ENCODE results near the gene TXNRD2.

Gene TXNRD2

DNA sequence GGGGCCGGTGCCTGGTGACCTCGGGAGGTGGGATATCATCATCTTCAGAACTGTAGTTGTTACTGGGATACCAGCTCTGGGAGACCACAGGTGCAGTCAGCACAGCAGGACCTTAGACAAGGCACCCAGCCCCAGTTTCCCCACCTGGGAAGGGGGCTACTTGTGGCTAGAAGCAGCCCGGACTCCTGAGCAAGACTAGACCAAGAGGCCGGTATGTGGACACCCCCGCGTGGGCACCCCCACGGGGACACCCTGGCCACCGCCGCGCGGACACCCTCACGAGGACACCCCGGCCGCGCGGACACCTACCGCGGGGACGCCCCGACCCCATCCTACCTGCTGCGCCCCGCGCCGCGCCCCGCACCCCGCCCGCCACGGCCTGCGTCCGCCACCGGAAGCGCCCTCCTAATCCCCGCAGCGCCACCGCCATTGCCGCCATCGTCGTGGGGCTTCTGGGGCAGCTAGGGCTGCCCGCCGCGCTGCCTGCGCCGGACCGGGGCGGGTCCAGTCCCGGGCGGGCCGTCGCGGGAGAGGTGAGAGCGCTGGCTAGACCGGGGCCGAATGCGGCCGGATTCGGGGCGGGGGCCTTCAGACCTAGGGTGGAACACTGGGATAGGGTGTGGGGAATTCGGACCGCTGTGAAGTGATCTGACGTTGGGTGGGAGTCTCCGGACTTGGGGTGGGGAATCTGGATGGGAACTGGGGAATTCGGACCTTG is at the start of gene TXNRD2, which contains the start of gene COMT:
TSS of gene TXNRD2 (minus strand) at position 454 of the 718 bp plus-strand sequence. CDS start at position 439, 15 bp downstream.
TSS of gene COMT (plus strand) at position 408 of the 718 bp plus-strand sequence. CDS start 20,755 bp downstream, outside the sequence.
- H3K36me3 ChIP-seq (ENCODE audit: control insufficient read depth, insufficient read depth, low read length), result no peaks in the 10 kb centered on the region
- H3K9me3 ChIP-seq (ENCODE audit: control insufficient read depth, low read length), result no peaks in the 10 kb centered on the region
- H3K27me3 ChIP-seq (ENCODE audit: control insufficient read depth, insufficient read depth, low read length), result no peaks in the 10 kb centered on the region
- H3K4me3 ChIP-seq (ENCODE audit: low read length), result peak within 1 kb of the TSS; percentile 53
- H3K4me1 ChIP-seq (ENCODE audit: control insufficient read depth, insufficient read depth, low read length), result peaks cover 40% of the 10 kb centered on the region
- H3K9ac ChIP-seq (ENCODE audit: low read length), result peak within 1 kb of the TSS; percentile 89

DNA sequence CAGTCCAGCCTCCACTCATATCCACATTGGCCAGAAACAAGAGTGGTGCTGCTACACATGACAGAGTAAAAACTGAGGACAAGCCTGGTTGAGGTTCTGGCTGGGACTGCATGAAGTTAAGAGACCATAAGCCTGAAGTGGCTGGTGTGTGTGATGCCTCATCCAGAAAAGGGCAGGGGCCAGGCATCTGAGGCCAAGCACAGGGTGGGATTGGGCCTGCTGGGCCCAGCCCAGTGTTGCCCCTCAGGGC is 49.7 kb upstream of the TXNRD2 start:
- Histone ChIP-seq H3K36me3 (ENCODE audit: control insufficient read depth, insufficient read depth, low read length) (no peaks in the 10 kb centered on the region), H3K9ac (ENCODE audit: low read length) (no peak overlapping the region), H3K9me3 (ENCODE audit: control insufficient read depth, low read length) (no peaks in the 10 kb centered on the region), H3K4me3 (ENCODE audit: low read length) (no peak overlapping the region), H3K27me3 (ENCODE audit: control insufficient read depth, insufficient read depth, low read length) (peaks cover under 1% of the 10 kb centered on the region), H3K4me1 (ENCODE audit: control insufficient read depth, insufficient read depth, low read length) (peaks cover 6% of the 10 kb centered on the region)

DNA sequence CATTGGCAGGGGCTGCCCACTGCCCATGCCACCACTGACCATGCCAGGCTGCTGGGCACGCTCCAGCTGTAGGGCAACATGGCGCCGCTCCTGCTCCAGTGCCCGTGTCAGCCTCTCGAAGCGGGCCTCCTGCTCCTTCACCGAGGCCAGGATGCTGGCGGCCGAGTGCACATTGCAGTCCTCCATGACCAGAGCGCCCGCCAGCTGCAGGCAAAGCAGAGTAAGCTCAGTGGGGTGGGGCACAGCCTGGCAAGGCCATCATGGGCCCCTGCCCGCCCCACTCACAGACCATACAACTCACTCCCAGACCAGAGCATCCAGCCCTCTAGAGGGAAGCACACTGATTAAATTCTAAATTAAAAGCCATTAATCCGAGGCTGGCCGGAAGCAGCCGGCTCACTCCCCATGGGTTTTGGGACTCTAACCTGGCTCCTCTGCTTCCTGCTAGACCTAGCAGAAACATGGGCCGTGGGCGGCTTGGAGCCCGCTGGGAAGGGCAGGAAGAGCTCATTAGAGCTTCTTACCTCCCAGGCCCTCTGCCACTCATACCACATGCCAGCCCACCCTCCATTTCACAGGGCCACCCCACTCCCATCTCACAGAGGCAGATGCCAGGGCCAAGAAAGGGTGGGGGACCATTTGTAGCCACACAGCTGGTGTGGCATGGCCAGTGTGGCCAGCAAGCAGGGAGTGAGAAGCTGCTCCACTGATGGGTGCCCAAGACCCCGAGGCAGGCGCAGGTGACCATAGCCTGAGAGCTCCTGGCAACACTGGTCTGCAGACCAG is 49.2 kb upstream of the TXNRD2 start:
- H3K4me1 ChIP-seq (ENCODE audit: control insufficient read depth, insufficient read depth, low read length), result peaks cover 11% of the 10 kb centered on the region
- no peak overlapping the region for H3K9ac ChIP-seq (ENCODE audit: low read length)
- no peaks in the 10 kb centered on the region for H3K9me3 ChIP-seq (ENCODE audit: control insufficient read depth, low read length)
- H3K27me3 ChIP-seq (ENCODE audit: control insufficient read depth, insufficient read depth, low read length), result peaks cover 6% of the 10 kb centered on the region
- no peaks in the 10 kb centered on the region for H3K36me3 ChIP-seq (ENCODE audit: control insufficient read depth, insufficient read depth, low read length)
- no peak overlapping the region for H3K4me3 ChIP-seq (ENCODE audit: low read length)

DNA sequence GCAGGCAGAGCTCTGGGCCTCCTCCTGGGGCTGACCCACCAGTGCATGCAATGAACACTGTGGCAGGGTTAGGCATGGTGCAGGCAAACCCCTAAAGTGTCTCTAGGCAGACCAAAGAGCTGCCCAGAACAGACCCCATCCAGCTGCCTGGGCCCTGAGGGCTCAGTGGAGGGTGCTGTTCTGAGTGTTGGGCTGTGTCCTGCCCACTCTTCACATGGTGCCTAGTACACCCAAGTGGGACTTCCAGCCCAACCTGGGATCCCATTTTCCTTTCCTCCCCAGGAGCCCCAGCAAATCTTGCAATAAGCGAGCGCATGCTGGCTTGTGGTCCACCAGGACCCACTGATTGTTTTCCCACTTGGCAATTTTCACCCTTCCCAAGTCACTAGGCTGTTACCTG is 48.6 kb upstream of the TXNRD2 start:
- Histone ChIP-seq H3K36me3 (ENCODE audit: control insufficient read depth, insufficient read depth, low read length) (no peaks in the 10 kb centered on the region), H3K27me3 (ENCODE audit: control insufficient read depth, insufficient read depth, low read length) (peaks cover 8% of the 10 kb centered on the region), H3K9ac (ENCODE audit: low read length) (no peak overlapping the region), H3K4me3 (ENCODE audit: low read length) (no peak overlapping the region), H3K4me1 (ENCODE audit: control insufficient read depth, insufficient read depth, low read length) (peaks cover 17% of the 10 kb centered on the region), H3K9me3 (ENCODE audit: control insufficient read depth, low read length) (no peaks in the 10 kb centered on the region)

DNA sequence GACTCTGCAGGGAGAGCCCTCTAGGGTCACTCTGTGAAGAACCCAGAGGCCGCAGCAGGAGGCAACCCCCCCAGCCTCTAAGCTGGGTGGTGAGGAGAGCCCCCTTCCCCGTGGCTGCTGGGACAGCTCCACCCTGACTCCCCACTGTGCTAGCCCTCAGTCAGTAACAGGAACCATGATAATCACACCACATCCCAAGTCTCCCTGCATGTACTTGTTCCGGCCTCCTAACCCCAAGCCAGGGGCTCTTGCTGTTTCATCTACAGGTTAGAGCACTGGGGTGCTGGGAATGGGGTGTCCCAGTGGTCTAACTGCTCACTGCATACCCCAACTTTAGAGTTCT is 48.1 kb upstream of the TXNRD2 start:
- Histone ChIP-seq H3K27me3 (ENCODE audit: control insufficient read depth, insufficient read depth, low read length) (peaks cover 8% of the 10 kb centered on the region), H3K9ac (ENCODE audit: low read length) (no peak overlapping the region), H3K4me1 (ENCODE audit: control insufficient read depth, insufficient read depth, low read length) (peaks cover 19% of the 10 kb centered on the region), H3K36me3 (ENCODE audit: control insufficient read depth, insufficient read depth, low read length) (no peaks in the 10 kb centered on the region), H3K9me3 (ENCODE audit: control insufficient read depth, low read length) (no peaks in the 10 kb centered on the region), H3K4me3 (ENCODE audit: low read length) (no peak overlapping the region)

DNA sequence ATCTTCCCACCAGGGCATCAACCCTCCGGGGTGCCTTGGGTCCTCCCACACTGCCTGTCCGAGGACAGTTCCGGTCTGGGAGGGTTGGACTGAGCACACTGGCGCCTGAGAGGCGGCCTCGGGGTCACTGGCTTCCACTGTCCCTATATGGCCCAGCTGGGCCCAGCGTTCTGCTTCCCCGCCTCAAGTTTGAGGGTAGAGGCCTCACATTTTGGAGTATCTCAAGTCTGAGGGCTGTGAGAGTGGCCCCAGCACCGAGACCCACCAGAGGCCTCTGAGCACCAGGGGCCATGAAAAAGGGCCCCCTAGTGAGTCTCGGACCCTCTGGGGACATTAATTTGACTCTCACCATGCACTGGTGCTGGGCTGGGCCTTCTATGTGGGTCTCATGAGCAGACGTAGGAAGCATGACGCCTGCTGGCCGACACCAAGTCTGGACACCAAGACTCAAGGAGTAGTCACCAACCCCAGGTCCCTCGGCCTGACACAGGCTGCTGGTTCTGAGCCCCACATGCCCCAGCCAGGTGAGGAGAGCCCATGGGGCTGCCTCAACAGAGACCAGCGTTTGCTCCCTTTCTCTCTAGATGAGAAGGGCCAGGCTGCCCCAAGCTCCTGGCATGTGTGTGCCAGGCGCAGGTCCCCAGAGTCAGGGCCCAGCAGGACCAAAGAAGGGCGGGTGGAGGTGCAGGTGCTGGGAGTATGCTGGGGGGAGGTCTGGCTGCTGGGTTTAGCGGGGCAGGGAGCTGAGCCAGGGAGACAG is 47.5 kb upstream of the TXNRD2 start:
- Histone ChIP-seq H3K27me3 (ENCODE audit: control insufficient read depth, insufficient read depth, low read length) (peaks cover 8% of the 10 kb centered on the region), H3K9me3 (ENCODE audit: control insufficient read depth, low read length) (no peaks in the 10 kb centered on the region), H3K36me3 (ENCODE audit: control insufficient read depth, insufficient read depth, low read length) (no peaks in the 10 kb centered on the region), H3K9ac (ENCODE audit: low read length) (no peak overlapping the region), H3K4me1 (ENCODE audit: control insufficient read depth, insufficient read depth, low read length) (peaks cover 20% of the 10 kb centered on the region), H3K4me3 (ENCODE audit: low read length) (no peak overlapping the region)

DNA sequence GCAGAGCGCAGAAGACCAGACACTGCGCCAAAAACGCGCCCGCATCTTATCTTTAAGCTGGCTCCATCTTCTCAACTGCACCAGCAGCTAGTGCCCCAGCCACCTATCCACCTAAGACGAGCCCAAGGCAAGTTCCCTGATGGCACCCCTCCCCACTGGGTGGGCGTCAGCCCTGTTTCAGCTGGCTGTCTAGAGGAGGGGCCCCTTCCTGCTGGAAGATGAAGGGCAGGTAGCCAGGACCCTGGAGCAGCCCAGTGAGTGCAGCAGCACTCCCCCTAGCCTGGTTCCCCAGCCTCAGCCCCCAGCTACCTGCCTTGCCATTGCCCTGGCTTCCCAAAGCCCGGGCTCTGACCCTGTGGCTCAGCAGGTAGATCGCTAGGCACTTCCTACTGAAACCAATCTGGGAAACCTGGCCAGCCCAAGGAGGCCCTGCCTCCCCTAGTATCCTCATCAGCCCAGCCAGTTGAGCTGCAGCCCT is 46.8 kb upstream of the TXNRD2 start:
- no peak overlapping the region for H3K9ac ChIP-seq (ENCODE audit: low read length)
- H3K27me3 ChIP-seq (ENCODE audit: control insufficient read depth, insufficient read depth, low read length), result peaks cover 8% of the 10 kb centered on the region
- H3K4me1 ChIP-seq (ENCODE audit: control insufficient read depth, insufficient read depth, low read length), result peaks cover 27% of the 10 kb centered on the region
- no peaks in the 10 kb centered on the region for H3K9me3 ChIP-seq (ENCODE audit: control insufficient read depth, low read length)
- H3K4me3 ChIP-seq (ENCODE audit: low read length), result no peak overlapping the region
- no peaks in the 10 kb centered on the region for H3K36me3 ChIP-seq (ENCODE audit: control insufficient read depth, insufficient read depth, low read length)

DNA sequence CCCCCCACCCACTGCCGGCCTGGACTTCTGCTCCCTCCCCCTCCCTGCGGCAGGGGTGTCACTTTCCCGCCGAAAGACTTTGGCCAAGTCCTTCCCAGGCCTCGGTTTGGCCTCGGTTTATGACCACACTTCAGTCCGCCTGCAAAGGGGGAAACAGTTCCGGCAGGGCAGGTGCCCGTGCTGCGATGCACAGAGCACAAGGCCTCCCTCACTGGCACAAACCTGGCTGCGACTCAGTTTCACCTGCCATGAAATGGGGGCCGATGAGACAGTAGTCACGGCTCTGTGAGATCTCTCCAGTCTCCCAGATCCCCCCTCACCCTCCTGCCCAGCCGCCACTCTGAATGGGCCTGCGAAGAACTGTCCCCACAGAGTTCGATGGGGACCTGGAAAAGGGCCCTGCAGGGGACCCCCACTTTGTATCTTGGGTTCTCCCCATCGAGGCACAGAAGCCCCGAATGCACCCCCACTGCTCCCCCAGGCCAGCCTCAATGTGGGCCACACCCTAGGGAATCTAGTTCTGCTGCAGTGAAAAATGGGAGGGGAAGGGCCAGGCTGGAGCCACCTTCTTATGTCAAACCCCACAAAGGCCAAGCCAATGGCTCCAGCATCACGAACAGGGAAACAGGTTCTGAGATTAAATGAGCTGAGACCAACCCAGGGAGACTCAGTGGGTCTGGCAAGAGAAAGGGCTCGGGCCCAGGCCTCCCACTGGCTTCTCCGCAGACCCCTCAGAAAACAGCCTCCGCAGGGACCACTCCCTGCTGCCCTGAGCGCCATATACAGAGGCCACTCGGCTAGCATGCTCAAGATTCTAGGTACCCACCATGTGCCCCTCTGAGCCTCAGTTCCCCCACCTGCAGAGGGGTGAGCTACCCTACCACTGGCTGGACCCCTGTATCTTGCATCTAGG is 46.0 kb upstream of the TXNRD2 start:
- no peak overlapping the region for H3K4me3 ChIP-seq (ENCODE audit: low read length)
- no peaks in the 10 kb centered on the region for H3K9me3 ChIP-seq (ENCODE audit: control insufficient read depth, low read length)
- H3K4me1 ChIP-seq (ENCODE audit: control insufficient read depth, insufficient read depth, low read length), result peaks cover 27% of the 10 kb centered on the region
- peaks cover 8% of the 10 kb centered on the region for H3K27me3 ChIP-seq (ENCODE audit: control insufficient read depth, insufficient read depth, low read length)
- no peak overlapping the region for H3K9ac ChIP-seq (ENCODE audit: low read length)
- H3K36me3 ChIP-seq (ENCODE audit: control insufficient read depth, insufficient read depth, low read length), result no peaks in the 10 kb centered on the region

DNA sequence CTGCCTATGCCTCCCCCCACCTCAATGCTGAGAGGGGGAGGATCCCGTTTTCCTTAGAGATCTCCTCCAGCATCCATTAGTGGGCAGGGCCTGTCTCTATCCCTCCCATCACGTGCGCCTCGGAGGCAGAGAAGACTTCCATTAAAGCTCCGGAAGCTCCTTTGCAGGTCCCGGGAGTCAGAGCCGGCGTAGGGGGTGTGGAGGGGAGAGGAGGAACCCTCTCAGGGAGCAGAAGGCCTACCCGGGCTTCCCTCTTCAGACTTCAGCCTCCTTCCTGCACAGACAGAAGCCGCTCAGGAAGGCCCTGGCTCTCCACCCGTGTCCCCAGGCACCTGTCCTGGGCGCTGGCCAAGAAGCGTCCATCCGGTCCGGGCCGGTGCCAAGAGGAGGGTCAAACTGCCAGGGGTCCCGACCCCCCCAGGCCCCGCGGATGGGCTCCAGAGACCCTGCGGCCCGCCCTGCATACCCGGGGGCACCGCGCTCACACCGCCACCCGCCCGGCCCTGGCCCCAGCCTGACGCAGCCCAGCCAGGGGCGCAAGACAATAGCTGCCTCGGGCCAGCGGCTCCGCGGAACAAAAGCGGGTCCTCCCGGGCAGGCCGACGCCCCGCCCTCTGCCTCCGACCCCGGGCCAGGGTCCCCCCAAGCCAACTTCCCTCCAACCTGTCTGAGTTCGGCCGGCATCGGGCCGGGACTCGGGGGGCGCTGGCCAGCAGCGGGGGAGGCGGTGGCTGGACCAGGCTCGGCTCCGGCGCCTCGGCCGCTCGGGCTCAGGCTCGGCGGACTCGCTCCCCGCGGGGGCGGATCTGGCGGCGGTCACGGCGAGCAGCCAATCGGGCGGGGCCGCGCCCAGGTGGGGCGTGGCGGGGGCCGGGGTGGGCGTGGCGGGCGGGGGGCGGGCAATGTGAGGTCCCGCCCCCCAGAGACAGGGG is 45.1 kb upstream of the TXNRD2 start:
- Histone ChIP-seq H3K4me1 (ENCODE audit: control insufficient read depth, insufficient read depth, low read length) (peaks cover 27% of the 10 kb centered on the region), H3K9me3 (ENCODE audit: control insufficient read depth, low read length) (no peaks in the 10 kb centered on the region), H3K36me3 (ENCODE audit: control insufficient read depth, insufficient read depth, low read length) (no peaks in the 10 kb centered on the region), H3K4me3 (ENCODE audit: low read length) (peak overlapping the region; percentile 22), H3K27me3 (ENCODE audit: control insufficient read depth, insufficient read depth, low read length) (peaks cover 8% of the 10 kb centered on the region), H3K9ac (ENCODE audit: low read length) (peak overlapping the region; percentile 51)

DNA sequence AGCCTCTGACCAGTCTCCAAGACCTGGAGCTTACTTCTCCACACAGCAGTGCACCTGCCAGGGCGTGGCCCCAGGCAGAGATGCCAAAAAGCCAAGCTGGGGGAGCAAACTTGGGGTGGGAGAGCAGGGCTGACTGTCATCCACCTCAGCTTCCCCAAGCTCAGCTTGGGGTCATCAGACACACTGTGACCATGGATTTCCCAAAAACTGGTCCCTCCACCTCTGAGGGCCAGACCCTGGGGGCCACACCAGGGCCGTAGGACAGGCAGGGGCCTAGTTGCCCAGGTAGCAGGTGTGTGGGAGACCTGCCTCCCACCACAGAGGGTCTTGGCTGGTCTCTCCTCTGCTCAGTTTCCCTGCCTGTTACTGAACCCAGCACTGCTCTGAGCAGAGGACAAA is 44.4 kb upstream of the TXNRD2 start:
- Histone ChIP-seq H3K4me3 (ENCODE audit: low read length) (peak overlapping the region; percentile 22), H3K9me3 (ENCODE audit: control insufficient read depth, low read length) (no peaks in the 10 kb centered on the region), H3K9ac (ENCODE audit: low read length) (peak overlapping the region; percentile 51), H3K4me1 (ENCODE audit: control insufficient read depth, insufficient read depth, low read length) (peaks cover 27% of the 10 kb centered on the region), H3K36me3 (ENCODE audit: control insufficient read depth, insufficient read depth, low read length) (no peaks in the 10 kb centered on the region), H3K27me3 (ENCODE audit: control insufficient read depth, insufficient read depth, low read length) (peaks cover 8% of the 10 kb centered on the region)

Measured in mucosa of stomach (tissue), 1 donor.